Renal cortical epithelial cell (primary cell): ENCODE data around the gene GABPB1. TPM values are rescaled to one million over a fixed set of nuclear protein-coding genes. Genes with fewer than 3 reads are reported as not detected.
A peak's percentile ranks its signal among the peaks of the same experiment; 100 is the strongest.

Source experiments
- DNase-seq: peaks from one replicate; pipeline ENCODE4 v3.0.0-alpha.2; 2011; ENCODE audit warnings: low read depth
- total RNA-seq: library from RNA; depleted of rRNA; stranded (reverse); fragments of >200 nt; gene quantifications from 2 replicates; pipeline ENCODE4 v1.2.3, GENCODE V29; 2014

GABPB1 gene
- total RNA-seq, 1 donor from 2014 or later: 36.6 TPM

DNA sequence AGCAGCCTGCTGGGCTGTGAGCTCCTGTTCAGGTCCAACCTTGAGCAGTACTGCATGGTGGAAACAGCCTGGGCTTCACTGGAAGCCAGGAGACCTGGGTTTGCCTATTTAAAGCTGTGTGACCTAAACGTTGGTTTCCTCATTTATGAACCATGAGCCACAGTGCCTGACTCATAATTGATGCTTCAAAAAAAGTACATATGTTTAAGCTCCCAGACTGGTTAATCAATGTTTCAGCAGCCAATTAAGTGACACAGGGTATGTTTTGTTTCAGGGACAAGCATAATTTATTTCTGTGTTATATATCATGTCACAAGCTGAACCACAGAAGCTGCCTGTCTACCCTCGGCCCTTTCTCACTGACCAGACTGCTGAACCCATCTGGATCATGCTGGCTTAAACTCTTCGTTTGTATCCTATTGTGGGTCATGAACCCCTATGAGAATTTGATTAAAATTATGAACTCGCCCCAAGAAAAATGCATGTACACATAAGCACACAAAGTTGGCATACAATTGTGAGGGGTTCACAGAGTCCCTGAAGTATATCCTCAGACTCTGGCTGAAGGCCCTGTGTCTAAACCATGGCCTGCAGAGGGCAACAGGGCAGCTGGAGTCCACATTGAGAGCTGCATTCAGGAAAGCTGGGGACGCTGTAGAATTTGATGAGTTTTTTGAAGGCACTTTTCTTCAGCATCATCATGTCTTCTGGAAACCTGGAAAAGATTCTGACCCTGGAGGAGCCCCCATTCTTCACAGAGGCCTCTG is 113.1 kb downstream of the GABPB1 start:
- DNase-seq: peak; percentile 78

DNA sequence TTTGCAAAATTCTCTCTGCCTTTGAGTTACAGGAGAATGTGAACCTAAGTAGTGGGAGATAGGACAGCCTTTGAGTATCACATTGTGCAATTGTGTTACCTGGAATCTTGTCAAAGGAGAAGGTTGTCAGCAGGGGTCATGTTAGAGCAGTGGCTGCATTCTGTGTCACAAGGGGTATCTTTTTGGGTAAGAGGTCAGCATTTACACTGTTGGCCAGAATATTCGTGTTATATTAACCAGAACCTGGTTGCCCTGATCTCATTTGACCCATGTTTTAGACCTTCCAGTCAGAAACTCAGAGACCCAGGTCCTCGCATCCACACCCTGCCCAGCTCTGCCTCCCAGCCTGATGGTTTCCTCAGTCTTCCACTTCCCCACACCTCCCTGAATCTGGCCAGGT is 116.7 kb downstream of the GABPB1 start:
- no peak for DNase-seq

- no peak for DNase-seq
These were observed 118.6 kb downstream of the GABPB1 start for GRCh38 chr15:50236433-50236832.

DNA sequence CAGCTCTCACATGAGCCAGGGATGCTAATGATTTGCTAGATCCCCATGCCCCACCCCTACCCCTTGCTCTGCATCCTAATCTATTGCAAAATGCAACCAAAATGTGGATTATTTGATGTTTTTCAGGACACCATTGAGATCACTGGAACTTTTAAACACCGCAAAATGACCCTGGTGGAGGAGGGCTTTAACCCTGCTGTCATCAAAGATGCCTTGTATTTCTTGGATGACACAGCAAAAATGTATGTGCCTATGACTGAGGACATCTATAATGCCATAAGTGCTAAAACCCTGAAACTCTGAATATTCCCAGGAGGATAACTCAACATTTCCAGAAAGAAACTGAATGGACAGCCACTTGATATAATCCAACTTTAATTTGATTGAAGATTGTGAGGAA is 119.2 kb downstream of the GABPB1 start:
- DNase-seq: no peak

- DNase-seq: peak; percentile 68
These were observed 120.2 kb downstream of the GABPB1 start for GRCh38 chr15:50234764-50235163.

GRCh38 chr15:50233192-50233736 is 121.7 kb downstream of the GABPB1 start:
- DNase-seq: no peak

GRCh38 chr15:50232791-50233190 is 122.2 kb downstream of the GABPB1 start:
- DNase-seq: no peak

- DNase-seq: peak; percentile 29
These were observed 123.2 kb downstream of the GABPB1 start for GRCh38 chr15:50231761-50232160.

GRCh38 chr15:50229336-50229735 is 125.7 kb downstream of the GABPB1 start:
- DNase-seq: no peak

DNA sequence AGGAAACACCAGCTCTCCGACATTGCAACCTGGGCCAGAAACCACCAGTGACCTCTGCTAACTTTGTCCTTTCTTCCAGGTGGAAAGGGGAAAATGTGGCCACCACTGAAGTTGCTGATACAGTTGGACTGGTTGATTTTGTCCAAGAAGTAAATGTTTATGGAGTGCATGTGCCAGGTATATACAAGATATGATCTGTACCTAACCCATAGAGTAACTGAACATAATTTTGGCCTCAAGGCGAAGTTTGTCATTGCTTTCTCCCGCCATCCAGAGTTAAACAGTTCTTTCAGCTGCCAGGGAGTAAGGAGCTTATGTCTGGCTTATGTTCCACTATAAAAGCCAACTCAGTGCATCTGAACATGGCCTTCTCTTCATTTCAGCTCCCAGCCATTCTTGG is 126.1 kb downstream of the GABPB1 start:
- DNase-seq: no peak

GRCh38 chr15:50227076-50227475 is 127.9 kb downstream of the GABPB1 start:
- DNase-seq: peak; percentile 88

- DNase-seq: no peak
These were observed 129.1 kb downstream of the GABPB1 start for GRCh38 chr15:50225938-50226337.

Other genes starting within 250 kb of the GABPB1 start
- gene ATP8B4, start 236.0 kb downstream of the GABPB1 start, total RNA-seq: 0.30 and 1.6 TPM in 2 replicates
- 2.8 and 6.8 TPM in 2 replicates for gene SLC27A2, start 173.0 kb downstream of the GABPB1 start, total RNA-seq
- not detected in 2 replicates for gene HDC, start 89.5 kb downstream of the GABPB1 start, total RNA-seq
- gene USP8, start 69.2 kb upstream of the GABPB1 start, total RNA-seq: 54.4 and 83.1 TPM in 2 replicates
- 0.40 TPM in 1 of 2 replicates, not detected in the other for gene USP50, start 191.5 kb upstream of the GABPB1 start, total RNA-seq